HUES64 (cell line): ENCODE measurements around the gene MITF.

ENCODE experiments used
- H3K27ac ChIP-seq: 2 replicates; pipeline ENCODE4 v1.7.0; 2013; ENCODE audit warnings: low read depth, low read length, inconsistent platforms
- H3K27me3 ChIP-seq: 2 replicates; pipeline ENCODE4 v1.6.1; 2013; ENCODE audit warnings: mild to moderate bottlenecking, low read length; ENCODE audit not compliant: insufficient read depth
- H3K36me3 ChIP-seq: 2 replicates; pipeline ENCODE4 v1.6.1; 2013; ENCODE audit warnings: mild to moderate bottlenecking, low read length; ENCODE audit not compliant: insufficient read depth
- H3K4me1 ChIP-seq: 2 replicates; pipeline ENCODE4 v1.6.1; 2013; ENCODE audit warnings: mild to moderate bottlenecking, low read length, moderate library complexity; ENCODE audit not compliant: insufficient read depth
- H3K4me3 ChIP-seq: 2 replicates; pipeline ENCODE4 v1.5.1; 2013; ENCODE audit warnings: mild to moderate bottlenecking, low read length, moderate library complexity
- H3K9ac ChIP-seq: 2 replicates; pipeline ENCODE4 v1.6.1; 2013; ENCODE audit warnings: mild to moderate bottlenecking, low read depth, low read length
- H3K9me3 ChIP-seq: 2 replicates; pipeline ENCODE4 v1.6.1; 2013; ENCODE audit warnings: low read depth, low read length; ENCODE audit not compliant: insufficient read depth
- WGBS: fragments of 150-250, 120-280 bp; methylation state at CpG from one replicate; pipeline ENCODE4 v1.1.7; 2013; ENCODE audit warnings: missing lambda C conversion rate; 5-methylcytosine and 5-hydroxymethylcytosine counted together

Gene MITF

GRCh38 chr3:69941439-69942176 lies 202.3 kb downstream of the MITF start:
- 84% methylated on average over 3 of the region's 3 CpGs for WGBS
- Histone ChIP-seq H3K4me1 (peaks cover 8% of the 10 kb centered on the region; the same call in 1 of the 2 replicates), H3K9ac (no peak overlapping the region), H3K36me3 (no peaks in the 10 kb centered on the region), H3K4me3 (no peak overlapping the region), H3K27me3 (no peaks in the 10 kb centered on the region), H3K27ac (no peak overlapping the region), H3K9me3 (no peaks in the 10 kb centered on the region)

- no peaks in the 10 kb centered on the region for H3K36me3 ChIP-seq
- H3K4me1 ChIP-seq = peaks cover 8% of the 10 kb centered on the region; the same call in 1 of the 2 replicates
- 79% methylated on average over 3 of the region's 3 CpGs for WGBS
- H3K27ac ChIP-seq = no peak overlapping the region
- H3K27me3 ChIP-seq = no peaks in the 10 kb centered on the region
- no peaks in the 10 kb centered on the region for H3K9me3 ChIP-seq
- H3K9ac ChIP-seq = no peak overlapping the region
- no peak overlapping the region for H3K4me3 ChIP-seq
Measured at GRCh38 chr3:69944931-69945493, 205.7 kb downstream of the MITF start.

GRCh38 chr3:69948246-69948862 lies 209.1 kb downstream of the MITF start:
- Histone ChIP-seq H3K27ac (no peak overlapping the region), H3K9ac (no peak overlapping the region), H3K4me1 (peaks cover 8% of the 10 kb centered on the region; the same call in 1 of the 2 replicates), H3K9me3 (no peaks in the 10 kb centered on the region), H3K36me3 (no peaks in the 10 kb centered on the region), H3K27me3 (no peaks in the 10 kb centered on the region), H3K4me3 (no peak overlapping the region)
- 50% methylated on average over 1 of the region's 4 CpGs for WGBS

- Histone ChIP-seq H3K27ac (no peak overlapping the region), H3K9me3 (no peaks in the 10 kb centered on the region), H3K9ac (no peak overlapping the region), H3K27me3 (no peaks in the 10 kb centered on the region), H3K4me1 (no peaks in the 10 kb centered on the region; the same call in 1 of the 2 replicates), H3K36me3 (no peaks in the 10 kb centered on the region), H3K4me3 (no peak overlapping the region)
- WGBS = 100% methylated on average over 2 of the region's 3 CpGs
Measured at GRCh38 chr3:69951616-69952015, 212.4 kb downstream of the MITF start.

GRCh38 chr3:69959581-69959980 lies 220.3 kb downstream of the MITF start:
- H3K4me3 ChIP-seq = no peak overlapping the region
- 93% methylated on average over 7 of the region's 7 CpGs for WGBS
- no peak overlapping the region for H3K27ac ChIP-seq
- no peaks in the 10 kb centered on the region for H3K27me3 ChIP-seq
- H3K4me1 ChIP-seq = no peaks in the 10 kb centered on the region
- no peaks in the 10 kb centered on the region for H3K36me3 ChIP-seq
- no peaks in the 10 kb centered on the region for H3K9me3 ChIP-seq
- no peak overlapping the region for H3K9ac ChIP-seq

- Histone ChIP-seq H3K9ac (no peak overlapping the region), H3K27ac (no peak overlapping the region), H3K9me3 (no peaks in the 10 kb centered on the region), H3K4me1 (no peaks in the 10 kb centered on the region), H3K4me3 (no peak overlapping the region), H3K27me3 (no peaks in the 10 kb centered on the region), H3K36me3 (no peaks in the 10 kb centered on the region)
- 100% methylated on average over 3 of the region's 5 CpGs for WGBS
Measured at GRCh38 chr3:69961706-69962439, 222.6 kb downstream of the MITF start.

- no peak overlapping the region for H3K27ac ChIP-seq
- 99% methylated on average over 3 of the region's 3 CpGs for WGBS
Measured at GRCh38 chr3:69963643-69964042, 224.4 kb downstream of the MITF start.

GRCh38 chr3:69967156-69967555 lies 227.9 kb downstream of the MITF start:
- Histone ChIP-seq H3K36me3 (no peaks in the 10 kb centered on the region), H3K9me3 (no peaks in the 10 kb centered on the region)

More at GRCh38 chr3:69963643-69964042, 224.4 kb downstream of the MITF start:
- Histone ChIP-seq H3K9me3 (no peaks in the 10 kb centered on the region), H3K36me3 (no peaks in the 10 kb centered on the region), H3K9ac (no peak overlapping the region), H3K4me1 (no peaks in the 10 kb centered on the region), H3K4me3 (no peak overlapping the region), H3K27me3 (no peaks in the 10 kb centered on the region)

GRCh38 chr3:69970827-69971226 lies 231.6 kb downstream of the MITF start:
- Histone ChIP-seq H3K4me1 (no peaks in the 10 kb centered on the region), H3K36me3 (no peaks in the 10 kb centered on the region), H3K9me3 (no peaks in the 10 kb centered on the region), H3K27me3 (no peaks in the 10 kb centered on the region), H3K4me3 (no peak overlapping the region), H3K27ac (no peak overlapping the region), H3K9ac (no peak overlapping the region)
- 94% methylated on average over 5 of the region's 5 CpGs for WGBS

More at GRCh38 chr3:69967156-69967555, 227.9 kb downstream of the MITF start:
- Histone ChIP-seq H3K4me1 (no peaks in the 10 kb centered on the region), H3K27ac (no peak overlapping the region), H3K9ac (no peak overlapping the region), H3K27me3 (no peaks in the 10 kb centered on the region), H3K4me3 (no peak overlapping the region)
- 97% methylated on average over 5 of the region's 6 CpGs for WGBS

GRCh38 chr3:69972672-69973071 lies 233.4 kb downstream of the MITF start:
- 100% methylated on average over 1 of the region's 4 CpGs for WGBS
- Histone ChIP-seq H3K4me1 (no peaks in the 10 kb centered on the region), H3K27ac (no peak overlapping the region), H3K36me3 (no peaks in the 10 kb centered on the region), H3K4me3 (no peak overlapping the region), H3K27me3 (no peaks in the 10 kb centered on the region), H3K9me3 (no peaks in the 10 kb centered on the region), H3K9ac (no peak overlapping the region)

- Histone ChIP-seq H3K9me3 (peaks cover 4% of the 10 kb centered on the region; the same call in 1 of the 2 replicates), H3K9ac (no peak overlapping the region), H3K27ac (no peak overlapping the region), H3K36me3 (no peaks in the 10 kb centered on the region), H3K4me3 (no peak overlapping the region), H3K4me1 (no peaks in the 10 kb centered on the region), H3K27me3 (no peaks in the 10 kb centered on the region)
- 91% methylated on average over 2 of the region's 2 CpGs for WGBS
Measured at GRCh38 chr3:69976021-69976420, 236.8 kb downstream of the MITF start.
